GM13976 (cell line): ENCODE measurements around the gene WNK1.

Experiments used
- DNase-seq: peaks from one replicate; pipeline ENCODE4 v3.0.0; 2012; ENCODE audit warnings: low spot score
- CTCF ChIP-seq: IDR thresholded peaks from 2 replicates; pipeline ENCODE4 v1.5.1; 2012; ENCODE audit warnings: borderline replicate concordance, mild to moderate bottlenecking; ENCODE audit not compliant: insufficient read depth; ENCODE audit errors: extremely low read depth, missing control alignments, control extremely low read depth
- in situ Hi-C: fragments of 300-500 bp; cut with MboI; formaldehyde crosslinking; loops from one replicate; pipeline ENCODE4 v1.12.0; 2022; ENCODE audit warnings: low sequenced_read_pairs, mixed read lengths, inconsistent platforms; ENCODE audit not compliant: unreplicated experiment

WNK1 gene

GRCh38 chr12:938810-939209 lies 186.4 kb downstream of the WNK1 start:
- no peak for TF ChIP-seq CTCF
- in situ Hi-C loops, result no loop called here
- DNase-seq, result no peak

- no peak for TF ChIP-seq CTCF
- in situ Hi-C loops, result loop anchor here (10.0 kb wide), 1 partner anchor 128 kb away; no protein-coding TSS in a partner anchor
Measured at GRCh38 chr12:943051-943450, 190.7 kb downstream of the WNK1 start.

GRCh38 chr12:944211-944610 lies 191.8 kb downstream of the WNK1 start:
- no peak for TF ChIP-seq CTCF
- DNase-seq, result no peak
- in situ Hi-C loops, result loop anchor here (10.0 kb wide), 1 partner anchor 129 kb away; no protein-coding TSS in a partner anchor

More at GRCh38 chr12:943051-943450, 190.7 kb downstream of the WNK1 start:
- DNase-seq, result no peak

- in situ Hi-C loops, result loop anchor here (10.0 kb wide), 1 partner anchor 131 kb away; no protein-coding TSS in a partner anchor
Measured at GRCh38 chr12:946212-946611, 193.8 kb downstream of the WNK1 start.

GRCh38 chr12:946631-947030 lies 194.3 kb downstream of the WNK1 start:
- no peak for TF ChIP-seq CTCF
- DNase-seq, result no peak
- in situ Hi-C loops, result loop anchor here (10.0 kb wide), 1 partner anchor 132 kb away; no protein-coding TSS in a partner anchor

More at GRCh38 chr12:946212-946611, 193.8 kb downstream of the WNK1 start:
- DNase-seq, result no peak
- no peak for TF ChIP-seq CTCF

DNA sequence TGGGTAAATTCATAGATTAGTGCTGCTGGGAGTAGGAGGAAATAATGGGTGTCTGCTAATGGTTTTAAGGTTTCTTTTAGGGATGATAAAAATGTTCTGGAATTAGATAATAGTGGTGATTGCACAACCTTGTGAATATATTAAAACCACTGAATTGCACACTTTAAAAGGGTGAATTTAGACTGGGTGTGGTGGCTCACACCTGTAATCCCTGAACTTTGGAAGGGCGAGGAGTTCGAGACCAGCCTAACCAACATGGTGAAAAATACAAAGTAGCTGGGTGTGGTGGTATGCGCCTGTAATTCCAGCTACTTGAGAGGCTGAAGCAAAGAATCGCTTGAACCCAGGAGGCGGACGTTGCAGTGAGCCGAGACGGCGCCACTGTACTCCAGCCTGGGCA lies 195.9 kb downstream of the WNK1 start:
- no peak for TF ChIP-seq CTCF
- DNase-seq, result no peak
- in situ Hi-C loops, result loop anchor here (10.0 kb wide), 1 partner anchor 133 kb away; no protein-coding TSS in a partner anchor
